ENCODE results near the gene RAPGEF3.

RAPGEF3 gene

GRCh38 chr12:47689215-47689614, 69.5 kb downstream of the RAPGEF3 start:
- no peaks in the 10 kb centered on the region for H3K79me2 ChIP-seq (ENCODE audit: control insufficient read depth, insufficient read depth, low read length, poor library complexity)
- no peak for DNase-seq
- no peaks in the 10 kb centered on the region for H3K27me3 ChIP-seq (ENCODE audit: insufficient read depth, low read length)
- H3K23ac ChIP-seq (ENCODE audit: low read length), result no peak overlapping the region
- H3K9me3 ChIP-seq (ENCODE audit: insufficient read depth, low read depth, low read length), result no peaks in the 10 kb centered on the region
- H2BK120ac ChIP-seq (ENCODE audit: insufficient read depth, low read length, poor library complexity), result no peak overlapping the region
- H2AK5ac ChIP-seq (ENCODE audit: low read length), result no peak overlapping the region
- H3K9ac ChIP-seq (ENCODE audit: low read length), result no peak overlapping the region
- no peak overlapping the region for H3K27ac ChIP-seq (ENCODE audit: low read depth, low read length)
- H2AFZ ChIP-seq (ENCODE audit: insufficient read depth, low read length, poor library complexity), result no peak overlapping the region
- no peak overlapping the region for H4K8ac ChIP-seq (ENCODE audit: low read depth, low read length)
- no peak overlapping the region for H2BK12ac ChIP-seq (ENCODE audit: low read length)
- no peak overlapping the region for H3K4me2 ChIP-seq (ENCODE audit: low read length)
- no CpG with 5 or more reads among the region's 2 CpGs for WGBS (ENCODE audit: extremely low coverage, insufficient coverage, insufficient read length)
- no peak overlapping the region for H4K91ac ChIP-seq (ENCODE audit: low read depth, low read length)
- no peak overlapping the region for H3K4me3 ChIP-seq (ENCODE audit: low read depth, low read length)
- H3K18ac ChIP-seq (ENCODE audit: low read length), result no peak overlapping the region
- no peak overlapping the region for H2BK5ac ChIP-seq (ENCODE audit: low read depth, low read length, poor library complexity)
- no peak overlapping the region for H3K14ac ChIP-seq (ENCODE audit: low read length)
- H3K36me3 ChIP-seq (ENCODE audit: control insufficient read depth in 1 of 2, insufficient read depth in 2 of 2, low read length in 2 of 2), result peaks cover 6% of the 10 kb centered on the region in 2 experiments
- H3K79me1 ChIP-seq (ENCODE audit: low read length), result no peaks in the 10 kb centered on the region
- no peak overlapping the region for H4K12ac ChIP-seq (ENCODE audit: low read depth, low read length)
- H3K4ac ChIP-seq (ENCODE audit: low read depth, low read length), result no peak overlapping the region
- H3K4me1 ChIP-seq (ENCODE audit: control insufficient read depth in 1 of 2, insufficient read depth in 2 of 2, low read length in 2 of 2), result no peaks in the 10 kb centered on the region

- Histone ChIP-seq H3K9ac (ENCODE audit: low read length) (no peak overlapping the region), H3K23ac (ENCODE audit: low read length) (no peak overlapping the region), H3K4ac (ENCODE audit: low read depth, low read length) (no peak overlapping the region), H2BK120ac (ENCODE audit: insufficient read depth, low read length, poor library complexity) (no peak overlapping the region), H2AFZ (ENCODE audit: insufficient read depth, low read length, poor library complexity) (no peak overlapping the region), H3K14ac (ENCODE audit: low read length) (no peak overlapping the region), H4K91ac (ENCODE audit: low read depth, low read length) (no peak overlapping the region), H2AK5ac (ENCODE audit: low read length) (no peak overlapping the region), H3K79me1 (ENCODE audit: low read length) (no peaks in the 10 kb centered on the region), H4K8ac (ENCODE audit: low read depth, low read length) (no peak overlapping the region), H3K4me2 (ENCODE audit: low read length) (no peak overlapping the region), H4K12ac (ENCODE audit: low read depth, low read length) (no peak overlapping the region), H3K18ac (ENCODE audit: low read length) (no peak overlapping the region), H3K27ac (ENCODE audit: low read depth, low read length) (no peak overlapping the region), H2BK5ac (ENCODE audit: low read depth, low read length, poor library complexity) (no peak overlapping the region), H3K79me2 (ENCODE audit: control insufficient read depth, insufficient read depth, low read length, poor library complexity) (no peaks in the 10 kb centered on the region), H3K36me3 (ENCODE audit: control insufficient read depth in 1 of 2, insufficient read depth in 2 of 2, low read length in 2 of 2) (peaks cover 4 to 6% of the 10 kb centered on the region in 2 experiments), H3K9me3 (ENCODE audit: insufficient read depth, low read depth, low read length) (no peaks in the 10 kb centered on the region), H2BK12ac (ENCODE audit: low read length) (no peak overlapping the region), H3K4me3 (ENCODE audit: low read depth, low read length) (no peak overlapping the region), H3K27me3 (ENCODE audit: insufficient read depth, low read length) (no peaks in the 10 kb centered on the region), H3K4me1 (ENCODE audit: control insufficient read depth in 1 of 2, insufficient read depth in 2 of 2, low read length in 2 of 2) (no peaks in the 10 kb centered on the region)
- no CpG with 5 or more reads among the region's 3 CpGs for WGBS (ENCODE audit: extremely low coverage, insufficient coverage, insufficient read length)
- DNase-seq, result no peak
These were observed 71.0 kb downstream of the RAPGEF3 start for GRCh38 chr12:47687636-47688035.

GRCh38 chr12:47686645-47687240, 71.9 kb downstream of the RAPGEF3 start:
- no peak overlapping the region for H3K23ac ChIP-seq (ENCODE audit: low read length)

More at GRCh38 chr12:47686645-47687240, 71.9 kb downstream of the RAPGEF3 start:
- Histone ChIP-seq H4K91ac (ENCODE audit: low read depth, low read length) (no peak overlapping the region), H3K14ac (ENCODE audit: low read length) (no peak overlapping the region), H2AFZ (ENCODE audit: insufficient read depth, low read length, poor library complexity) (no peak overlapping the region), H3K4me2 (ENCODE audit: low read length) (no peak overlapping the region), H2AK5ac (ENCODE audit: low read length) (no peak overlapping the region), H2BK12ac (ENCODE audit: low read length) (no peak overlapping the region), H3K9me3 (ENCODE audit: insufficient read depth, low read depth, low read length) (no peaks in the 10 kb centered on the region), H3K18ac (ENCODE audit: low read length) (no peak overlapping the region), H3K9ac (ENCODE audit: low read length) (no peak overlapping the region), H3K4me1 (ENCODE audit: control insufficient read depth in 1 of 2, insufficient read depth in 2 of 2, low read length in 2 of 2) (no peaks in the 10 kb centered on the region), H3K79me2 (ENCODE audit: control insufficient read depth, insufficient read depth, low read length, poor library complexity) (no peaks in the 10 kb centered on the region), H2BK120ac (ENCODE audit: insufficient read depth, low read length, poor library complexity) (no peak overlapping the region), H4K12ac (ENCODE audit: low read depth, low read length) (no peak overlapping the region), H3K79me1 (ENCODE audit: low read length) (no peaks in the 10 kb centered on the region), H3K36me3 (ENCODE audit: control insufficient read depth in 1 of 2, insufficient read depth in 2 of 2, low read length in 2 of 2) (peaks cover 4% of the 10 kb centered on the region in 2 experiments), H3K27me3 (ENCODE audit: insufficient read depth, low read length) (no peaks in the 10 kb centered on the region), H3K4ac (ENCODE audit: low read depth, low read length) (no peak overlapping the region), H4K8ac (ENCODE audit: low read depth, low read length) (no peak overlapping the region), H3K4me3 (ENCODE audit: low read depth, low read length) (no peak overlapping the region), H2BK5ac (ENCODE audit: low read depth, low read length, poor library complexity) (no peak overlapping the region), H3K27ac (ENCODE audit: low read depth, low read length) (no peak overlapping the region)
- peak in 1 of 2 donors; percentile 48 for DNase-seq
- no CpG with 5 or more reads among the region's 4 CpGs for WGBS (ENCODE audit: extremely low coverage, insufficient coverage, insufficient read length)

Measured in trophoblast cell (in vitro differentiated cells and primary cell).